ENCODE results near the gene ARHGEF1.

DNA sequence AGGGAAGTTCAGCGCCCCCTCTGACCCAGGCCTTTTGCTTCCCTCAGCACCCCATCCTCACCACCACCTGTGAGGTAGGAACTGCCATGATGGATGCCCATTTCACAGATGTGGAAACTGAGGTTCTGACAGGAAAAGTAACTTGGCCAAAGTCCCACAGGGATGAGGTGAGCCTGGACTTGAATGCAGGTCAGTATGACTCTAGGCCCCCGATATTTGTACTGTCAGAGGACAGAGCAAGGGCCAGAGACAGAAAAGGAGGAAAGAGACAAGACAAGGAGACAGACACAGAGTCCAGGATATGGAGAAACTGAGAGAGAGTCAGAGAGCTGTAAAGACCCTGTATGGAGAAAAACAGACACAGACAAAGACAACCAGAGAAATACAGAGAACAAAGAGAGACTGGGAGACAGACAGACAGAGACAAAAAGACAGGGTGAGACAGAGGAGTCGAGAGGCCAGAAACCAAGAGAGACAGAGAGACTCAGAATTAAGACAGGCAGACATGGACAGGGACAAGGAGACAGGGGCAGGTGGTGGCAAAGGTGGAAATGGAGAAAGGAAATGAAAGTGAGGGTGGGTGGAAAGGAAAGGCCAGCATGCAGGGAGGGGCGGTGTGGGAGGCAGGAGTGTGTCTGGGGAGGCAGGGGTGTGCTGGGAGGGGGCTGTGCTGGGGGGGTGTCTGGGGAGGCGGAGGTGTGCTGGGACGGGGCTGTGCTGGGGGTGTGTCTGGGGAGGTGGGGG lies 40.2 kb downstream of the ARHGEF1 start:
- TF ChIP-seq POLR2A (IDR thresholded peaks at IDR 0.05) (no peak), CTCF (IDR thresholded peaks at IDR 0.05 in 4 of 5, conservative IDR thresholded peaks at IDR 0.05 in 1 of 5) (no peak)
